Activated T-cell treated with anti-CD3 and anti-CD28 coated beads, Interleukin-2, amount 50 U/mL, for 1 hour (primary cell): ENCODE results near the gene RHOH.
"Not testable (repeated sequence)": the region's sequence is repeated elsewhere in the genome, so short reads cannot be mapped to it uniquely, and the experiment has no call there.

ENCODE experiments used
- DNase-seq: peaks from one replicate; pipeline ENCODE4 v3.0.0-alpha.2; 2020

Gene RHOH, protein sequence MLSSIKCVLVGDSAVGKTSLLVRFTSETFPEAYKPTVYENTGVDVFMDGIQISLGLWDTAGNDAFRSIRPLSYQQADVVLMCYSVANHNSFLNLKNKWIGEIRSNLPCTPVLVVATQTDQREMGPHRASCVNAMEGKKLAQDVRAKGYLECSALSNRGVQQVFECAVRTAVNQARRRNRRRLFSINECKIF

DNA sequence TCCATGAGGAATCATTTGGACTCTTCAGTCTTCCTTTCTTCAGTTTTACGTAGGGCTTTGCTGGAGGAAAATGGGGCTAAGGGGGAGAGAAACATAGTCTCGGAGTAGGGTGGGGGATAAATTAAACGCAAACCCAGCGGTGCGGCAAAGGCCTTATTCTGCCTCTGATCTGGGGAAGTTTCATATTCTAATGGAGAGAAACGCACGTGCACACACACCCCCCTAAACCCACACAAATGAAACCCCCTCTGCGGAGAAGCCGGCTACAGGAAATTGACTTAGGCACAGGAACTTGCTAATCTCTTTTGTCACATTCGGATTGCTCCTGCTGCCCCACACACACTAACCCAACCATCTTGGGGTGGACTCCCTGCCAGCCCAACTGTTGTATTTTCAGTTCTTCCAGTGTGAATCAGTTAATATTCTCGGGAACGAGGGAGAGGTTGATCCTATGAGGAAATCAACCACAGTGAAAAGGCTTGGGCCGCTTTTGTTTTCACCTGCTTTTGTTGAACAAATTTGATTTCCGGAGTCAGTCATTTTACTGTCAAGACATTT, at the start of gene RHOH:
RHOH (plus strand) TSS at position 308 of the 558 bp plus-strand sequence. CDS start 46,356 bp downstream, outside the sequence.
- DNase-seq, result peak; percentile 71

DNA sequence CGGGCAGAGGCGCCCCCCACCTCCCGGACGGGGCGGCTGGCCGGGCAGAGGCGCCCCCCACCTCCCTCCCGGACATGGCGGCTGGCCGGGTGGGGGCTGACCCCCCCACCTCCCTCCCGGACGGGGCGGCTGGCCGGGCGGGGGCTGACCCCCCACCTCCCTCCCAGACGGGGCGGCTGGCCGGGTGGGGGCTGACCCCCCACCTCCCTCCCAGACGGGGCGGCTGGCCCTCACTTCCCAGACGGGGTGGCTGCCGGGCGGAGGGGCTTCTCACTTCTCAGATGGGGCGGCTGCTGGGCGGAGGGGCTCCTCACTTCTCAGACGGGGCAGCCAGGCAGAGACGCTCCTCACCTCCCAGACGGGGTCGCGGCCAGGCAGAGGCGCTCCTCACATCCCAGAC, 49.3 kb upstream of the RHOH start:
- not testable (repeated sequence) for DNase-seq

DNA sequence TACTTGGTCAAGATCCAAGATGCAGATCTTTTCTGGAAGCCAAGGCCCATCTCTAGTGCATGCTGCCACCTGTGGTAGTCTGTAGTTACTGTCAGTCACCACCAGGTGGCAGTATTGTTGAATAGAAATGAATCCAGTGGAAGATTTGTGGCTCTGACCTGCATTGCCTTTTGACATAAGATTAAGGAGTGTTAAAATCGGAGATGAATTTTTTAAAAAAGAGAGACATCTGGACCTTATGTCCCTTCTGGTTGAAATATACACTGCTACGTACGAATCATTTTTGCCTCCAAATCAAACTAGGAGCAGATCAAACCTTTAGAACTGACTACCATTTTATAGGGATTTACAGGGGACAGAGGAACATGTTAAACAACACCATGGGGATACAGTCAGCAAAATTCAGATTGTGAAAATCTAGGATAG, 46.9 kb upstream of the RHOH start:
- DNase-seq, result peak; percentile 51

DNA sequence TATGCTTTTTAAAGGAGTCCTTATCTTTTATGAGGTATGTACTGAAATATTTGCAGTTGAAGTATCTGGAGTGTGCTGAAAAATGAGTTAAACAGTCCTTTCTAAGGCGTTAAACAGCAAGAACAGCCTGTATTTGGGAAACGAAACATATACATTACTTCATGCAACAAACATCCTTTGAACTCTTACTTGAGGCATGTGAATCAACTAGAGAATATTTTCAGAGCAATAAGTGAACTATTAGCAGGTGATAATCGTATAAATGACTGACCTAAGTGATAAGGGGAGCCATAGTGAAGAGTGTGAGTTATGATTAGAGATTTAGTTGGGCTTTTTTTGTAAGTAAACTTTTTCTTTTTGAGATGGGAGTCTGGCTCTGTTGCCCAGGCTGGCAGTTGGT, 45.9 kb upstream of the RHOH start:
- no peak for DNase-seq

DNA sequence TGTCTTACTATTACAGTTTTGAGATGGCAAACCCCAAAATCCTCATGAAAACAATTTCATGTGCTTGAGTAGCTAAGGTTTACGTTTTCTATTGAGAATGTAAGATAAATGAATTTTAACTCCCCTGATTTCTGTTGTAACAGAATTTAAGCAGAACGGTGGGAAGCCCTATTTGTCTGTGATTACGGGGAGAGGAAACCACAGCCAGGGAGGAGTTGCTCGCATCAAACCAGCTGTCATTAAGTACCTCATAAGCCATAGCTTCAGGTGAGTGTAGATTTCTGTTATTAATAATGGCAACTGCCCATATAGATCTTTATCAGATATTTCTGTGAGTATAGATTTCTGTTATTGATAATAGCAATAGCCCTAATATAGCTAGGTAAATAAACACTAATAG, 44.2 kb upstream of the RHOH start:
- DNase-seq, result no peak

DNA sequence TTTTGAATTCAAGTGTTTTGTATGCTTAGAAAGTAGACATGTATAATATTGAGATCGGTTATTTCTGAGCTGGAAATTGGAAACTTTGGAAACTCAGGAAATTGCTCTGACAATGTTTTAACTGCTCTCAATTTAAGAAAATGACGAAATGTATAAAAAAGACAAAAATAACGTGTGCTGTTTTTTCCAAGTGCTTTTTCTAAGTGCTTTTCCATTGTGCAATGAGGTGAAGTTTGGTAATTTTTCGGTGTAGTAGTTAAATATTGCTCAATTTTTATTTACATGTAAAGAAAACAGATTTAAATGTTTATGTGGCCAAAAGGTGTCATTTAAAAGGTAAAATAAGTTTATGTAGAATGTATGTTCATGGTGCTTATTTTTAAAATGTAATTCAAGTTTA, 39.4 kb upstream of the RHOH start:
- DNase-seq, result no peak

DNA sequence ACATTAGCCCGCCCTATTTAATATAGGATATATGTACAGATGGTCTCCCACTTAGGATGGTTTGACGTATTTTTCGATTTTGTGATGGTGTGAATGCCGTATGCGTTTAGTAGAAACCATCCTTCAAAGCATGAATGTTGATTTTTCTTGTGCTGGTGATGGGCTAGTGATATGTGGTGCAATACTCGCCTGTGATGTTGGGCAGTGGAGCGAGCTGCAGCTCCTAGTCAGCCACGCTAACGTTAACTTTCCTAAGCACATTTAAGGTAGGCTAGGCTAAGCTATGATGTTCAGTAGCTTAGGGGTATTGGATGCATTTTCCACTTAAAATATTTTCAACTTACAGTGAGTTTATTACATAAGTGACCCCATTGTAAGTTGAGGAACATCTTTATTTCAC, 36.6 kb upstream of the RHOH start:
- DNase-seq, result no peak

DNA sequence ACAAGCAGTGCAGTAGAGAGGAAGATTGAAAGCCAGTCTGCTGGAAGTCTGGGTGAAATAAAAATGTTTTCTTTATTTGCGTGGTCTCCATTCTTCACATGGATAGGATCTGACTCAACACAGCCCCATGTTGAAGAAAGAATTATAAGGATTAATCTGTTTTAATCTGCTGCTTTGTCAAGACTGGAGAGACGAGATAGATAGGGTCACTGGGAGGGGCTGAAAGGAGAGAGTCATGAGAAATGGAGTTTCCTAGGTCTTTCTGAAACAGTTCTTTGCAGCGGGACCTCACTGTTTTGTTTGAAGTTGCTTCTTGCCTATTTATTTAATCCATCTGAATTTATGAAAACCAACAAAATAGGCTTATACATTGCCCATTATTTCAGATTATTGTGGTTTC, 32.4 kb upstream of the RHOH start:
- DNase-seq, result no peak

DNA sequence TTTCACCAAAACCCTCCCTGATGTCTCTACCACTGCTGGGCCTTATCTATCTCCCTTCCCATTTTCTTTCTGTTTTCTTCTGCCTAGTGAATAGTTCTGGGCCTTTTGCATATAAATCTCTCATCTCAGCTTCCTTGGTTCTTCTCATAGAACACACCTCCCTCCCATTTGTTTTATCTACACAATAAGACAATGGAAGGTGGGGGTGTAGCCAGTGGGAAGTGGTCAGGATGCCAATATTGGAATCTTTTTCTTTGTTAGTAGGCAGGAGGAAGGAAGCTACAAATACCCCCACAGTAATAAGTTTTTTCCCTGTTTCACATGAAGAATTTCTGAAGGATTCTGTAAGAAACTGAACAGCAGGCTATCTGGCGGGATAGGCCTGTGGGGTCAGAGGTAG, 30.9 kb upstream of the RHOH start:
- no peak for DNase-seq

DNA sequence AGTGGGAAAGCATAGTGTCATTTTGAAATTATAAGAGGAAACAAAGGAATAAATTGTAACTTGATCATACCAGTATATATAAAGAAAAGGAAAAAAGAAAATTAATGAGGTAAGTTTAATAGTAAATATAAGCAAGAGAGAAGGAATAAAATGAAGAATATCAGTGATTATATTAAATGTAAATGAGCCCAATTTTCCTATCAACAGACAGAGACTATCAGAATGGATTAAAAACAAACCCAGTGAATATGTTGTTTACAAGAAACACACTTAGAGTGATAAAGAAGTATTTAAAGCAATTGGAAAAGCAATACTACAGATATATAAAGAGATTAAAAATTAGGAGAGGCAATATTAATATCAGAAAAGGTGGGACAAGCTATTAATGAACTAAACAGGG, 28.8 kb upstream of the RHOH start:
- no peak for DNase-seq

DNA sequence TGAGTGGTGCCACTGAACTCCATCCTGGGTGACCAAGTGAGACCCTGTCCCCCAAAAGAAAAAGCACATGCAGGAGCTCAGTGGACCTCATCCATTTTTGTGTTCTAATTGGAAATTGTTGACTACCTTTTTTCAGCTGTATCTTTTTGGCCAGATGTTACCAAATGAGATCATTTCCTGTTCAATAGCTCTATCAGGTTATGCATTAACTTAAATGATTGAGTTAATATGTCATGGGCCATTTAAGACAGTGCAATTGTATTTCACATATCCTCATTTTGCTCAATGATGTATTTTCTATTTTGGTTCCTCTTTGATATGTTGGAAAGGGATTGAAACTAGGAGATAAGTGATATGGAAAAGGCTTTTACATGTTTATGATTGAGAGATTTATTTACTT, 26.2 kb upstream of the RHOH start:
- no peak for DNase-seq

DNA sequence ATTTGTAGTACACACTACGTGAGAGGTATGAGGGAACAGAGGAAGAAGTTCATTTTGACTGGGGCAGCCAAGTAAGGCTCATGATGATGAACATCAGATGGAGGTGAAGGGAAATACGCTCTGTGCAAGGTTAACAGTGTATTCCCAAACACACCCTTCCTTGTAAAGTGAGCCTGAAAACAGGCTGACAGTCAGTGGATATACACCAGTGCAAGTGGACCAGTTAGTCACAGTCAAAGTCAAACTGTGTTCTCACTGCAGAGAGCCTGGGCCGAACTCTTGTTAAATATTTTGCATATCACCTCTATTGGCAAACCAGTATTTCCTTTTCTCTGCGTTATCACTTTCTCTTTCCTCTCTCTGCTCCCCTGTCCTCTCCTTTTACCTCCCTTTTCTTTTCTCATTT, 23.4 kb upstream of the RHOH start:
- no peak for DNase-seq

DNA sequence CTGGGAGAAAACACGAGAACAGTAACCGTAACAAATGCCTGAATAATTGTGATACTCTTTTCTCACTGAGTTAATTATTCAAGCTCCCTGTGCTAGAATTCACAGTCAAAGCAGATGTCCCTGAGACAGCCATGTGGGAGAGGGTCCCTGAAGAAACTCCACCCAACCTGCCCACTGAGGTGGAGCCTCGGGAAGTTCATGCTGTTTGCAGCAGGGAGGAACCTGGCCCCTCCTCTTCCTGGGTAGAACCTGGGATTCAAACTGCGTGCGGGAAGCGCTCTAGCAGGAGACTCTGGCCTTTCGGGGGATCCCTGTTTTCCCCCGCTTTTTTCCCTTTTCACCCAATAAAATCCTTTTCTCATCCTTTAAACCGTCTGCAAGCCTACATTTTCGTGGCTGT, 20.2 kb upstream of the RHOH start:
- no peak for DNase-seq

DNA sequence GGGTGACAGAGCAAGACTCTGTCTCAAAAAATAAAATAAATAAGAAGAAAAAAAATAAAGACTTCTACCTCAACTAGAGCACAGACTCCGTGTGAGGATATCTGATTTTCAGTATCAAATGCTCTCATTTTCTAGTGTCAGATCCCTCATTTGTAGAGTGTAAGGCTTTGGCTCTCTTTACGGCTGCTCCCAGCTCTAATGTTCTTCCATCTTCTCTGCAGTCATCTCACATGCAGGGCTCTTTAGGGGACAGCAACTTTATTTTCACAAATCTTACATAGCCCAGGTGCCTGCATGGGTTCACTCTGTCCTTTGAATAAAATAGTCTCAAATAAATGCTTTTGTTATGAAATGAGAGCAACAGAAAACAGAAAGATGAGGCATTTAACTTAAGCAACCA, 19.2 kb upstream of the RHOH start:
- no peak for DNase-seq

DNA sequence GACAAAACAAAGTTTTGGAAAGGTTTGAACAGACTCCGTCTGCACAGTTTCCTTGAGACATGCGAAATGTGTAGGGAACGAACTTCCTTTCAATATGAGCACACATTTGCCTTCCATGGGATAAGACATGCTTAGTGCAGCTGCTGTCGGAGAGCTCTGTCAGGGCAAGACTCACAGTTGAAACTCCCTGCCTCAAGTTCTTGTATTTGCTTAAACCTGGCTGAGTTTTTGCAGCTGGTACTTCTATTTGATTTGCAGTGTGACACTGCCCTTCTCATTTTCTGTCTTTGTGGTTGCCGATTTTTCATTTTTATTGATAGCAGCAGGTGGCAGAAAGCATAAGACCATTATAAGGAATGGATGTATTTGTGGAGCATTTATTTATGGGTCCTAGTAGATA, 18.2 kb upstream of the RHOH start:
- no peak for DNase-seq

DNA sequence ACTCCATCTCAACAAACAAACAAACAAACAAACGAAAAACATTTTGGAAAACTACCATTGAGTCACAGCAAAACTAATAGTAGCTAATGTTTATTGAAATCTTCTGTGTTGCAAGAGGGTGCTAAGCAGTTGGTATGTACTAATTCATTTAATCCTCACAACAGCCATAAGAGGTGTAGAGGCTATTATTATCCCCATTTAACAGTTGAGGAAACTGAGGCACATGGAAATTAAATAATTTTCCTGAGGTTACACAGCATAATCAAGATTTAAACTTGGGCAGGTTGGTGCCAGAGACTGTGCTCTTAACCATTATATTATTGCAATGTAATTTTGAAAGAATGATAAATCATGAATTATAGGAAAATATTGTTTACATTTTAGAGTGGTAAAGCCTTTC, 17.5 kb upstream of the RHOH start:
- no peak for DNase-seq

DNA sequence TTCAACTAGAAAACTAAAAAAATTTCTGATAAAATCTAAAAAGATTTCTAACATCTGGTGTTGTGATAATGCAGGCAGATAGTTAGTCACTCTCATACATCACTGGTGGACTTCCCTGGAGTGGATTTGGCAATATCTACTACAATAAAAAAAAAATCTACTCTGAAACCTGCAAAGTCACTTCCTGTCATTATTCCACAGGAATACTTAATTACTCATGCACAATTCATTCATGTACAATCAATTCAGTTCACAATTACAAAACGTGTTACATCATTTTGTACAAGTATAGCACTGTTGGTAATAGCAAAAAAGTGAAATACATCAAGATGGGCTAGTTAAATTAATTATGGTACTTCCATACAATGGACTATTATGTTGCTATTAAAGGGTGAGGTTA, 16.5 kb upstream of the RHOH start:
- no peak for DNase-seq

DNA sequence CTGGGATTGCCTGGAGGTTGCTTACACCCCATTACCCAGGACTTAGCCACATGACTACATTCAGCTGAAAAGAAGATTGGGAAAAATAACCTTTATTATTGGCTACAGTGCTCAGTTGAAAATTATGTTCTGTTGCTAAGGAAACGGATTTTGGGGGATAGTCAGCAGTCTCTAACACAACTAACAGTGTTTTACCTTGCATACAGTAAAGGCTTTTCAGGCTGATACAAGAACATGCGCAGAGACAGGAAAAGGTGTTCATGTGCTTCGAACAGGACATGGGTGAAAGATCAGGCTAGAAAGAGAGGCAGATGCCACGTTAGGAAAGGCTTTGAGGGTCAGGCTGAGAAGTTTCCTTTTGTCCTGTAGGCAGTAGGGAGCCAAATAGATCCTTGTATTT, 14.8 kb upstream of the RHOH start:
- no peak for DNase-seq

DNA sequence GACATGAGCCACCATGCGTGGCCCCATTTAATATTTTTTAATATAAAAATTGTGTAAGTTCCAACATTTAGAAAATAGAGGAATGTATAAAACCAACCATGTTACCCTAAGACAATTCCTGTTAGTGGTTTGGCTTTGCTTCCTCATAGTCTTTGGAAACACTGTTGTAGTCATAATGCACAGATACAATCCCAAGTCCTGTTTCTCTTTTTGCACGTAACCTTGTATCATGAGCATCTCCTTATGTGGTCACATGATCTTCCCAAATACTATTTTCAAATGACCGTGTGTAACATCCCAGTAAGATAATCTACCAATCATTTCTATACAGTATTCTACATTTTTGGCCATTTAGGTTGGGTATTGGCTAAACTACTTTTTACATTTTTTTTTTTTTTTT, 13.9 kb upstream of the RHOH start:
- no peak for DNase-seq

DNA sequence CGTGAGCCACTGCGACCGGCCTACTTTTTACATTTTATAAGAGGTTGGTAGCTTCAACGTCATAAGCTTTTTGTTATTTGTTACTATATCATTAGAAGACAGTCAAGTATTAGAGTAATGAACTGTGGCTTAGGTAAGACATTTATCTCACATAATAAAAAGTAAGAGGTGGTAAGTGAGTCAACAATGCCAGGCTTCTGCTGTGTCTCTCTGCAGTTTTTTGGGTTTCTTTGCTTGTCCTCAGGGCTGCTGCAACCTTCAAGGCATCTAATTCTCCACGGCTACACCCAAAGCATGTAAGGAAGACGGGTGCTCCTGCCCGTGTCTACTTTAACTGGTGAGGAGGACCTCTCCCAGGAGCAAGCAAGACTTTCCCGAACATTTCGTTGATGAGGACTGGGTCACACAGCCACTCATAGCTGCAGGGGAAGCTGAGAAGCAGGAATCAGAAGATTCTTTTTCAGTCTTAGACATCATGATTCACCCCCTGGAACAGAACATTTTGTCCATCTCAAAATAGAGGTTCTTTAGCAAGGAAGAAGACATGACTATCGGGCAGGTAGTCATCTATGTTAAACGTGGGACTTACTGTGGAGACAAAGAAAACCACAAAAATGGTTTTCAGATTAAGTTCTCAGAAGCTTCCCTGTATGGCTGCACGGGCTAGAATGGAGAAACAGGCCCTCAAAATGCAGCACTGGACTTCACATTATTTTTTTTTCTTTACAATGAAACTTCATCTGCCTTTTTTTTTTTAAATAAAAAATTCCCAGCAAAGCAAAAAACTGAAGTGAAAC, 13.0 kb upstream of the RHOH start:
- DNase-seq, result no peak

DNA sequence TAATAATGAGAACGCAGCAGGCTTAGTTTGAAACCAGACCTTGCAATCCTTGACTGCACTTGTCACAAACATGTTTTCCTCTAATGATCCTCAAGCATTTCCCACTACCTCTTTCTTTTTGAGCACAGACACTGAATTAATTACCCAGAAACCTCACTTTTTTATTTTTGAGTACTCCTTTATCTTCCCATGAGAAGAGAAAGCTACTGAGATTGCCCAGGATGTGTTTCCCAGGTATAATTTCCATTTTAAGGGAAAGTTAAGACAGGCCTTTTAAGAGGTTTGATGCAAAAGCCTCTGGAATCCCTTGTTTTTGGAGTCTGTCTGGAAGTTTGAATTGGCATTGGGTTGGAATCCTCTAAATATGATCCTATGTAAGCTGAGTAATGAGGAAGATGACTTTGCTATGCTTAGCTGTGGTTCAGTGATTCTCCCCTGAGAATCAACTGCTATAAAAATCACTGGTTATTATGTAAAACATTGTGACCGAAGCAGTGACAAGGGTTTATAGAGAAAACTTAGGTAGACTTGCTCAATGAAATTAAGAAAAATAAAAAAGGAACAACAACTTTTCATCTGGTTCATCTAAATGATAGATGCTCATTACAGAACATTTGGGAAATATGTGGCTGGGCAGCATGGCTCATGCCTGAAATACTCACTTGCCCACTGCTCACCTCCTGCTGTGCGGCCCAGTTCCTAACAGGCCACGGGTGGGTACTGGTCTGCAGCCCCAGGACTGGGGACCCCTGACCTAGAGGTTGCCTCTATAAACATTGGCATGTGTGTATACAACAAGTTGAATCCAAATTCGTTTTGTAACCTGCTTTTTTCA, 10.8 kb upstream of the RHOH start:
- DNase-seq, result no peak

DNA sequence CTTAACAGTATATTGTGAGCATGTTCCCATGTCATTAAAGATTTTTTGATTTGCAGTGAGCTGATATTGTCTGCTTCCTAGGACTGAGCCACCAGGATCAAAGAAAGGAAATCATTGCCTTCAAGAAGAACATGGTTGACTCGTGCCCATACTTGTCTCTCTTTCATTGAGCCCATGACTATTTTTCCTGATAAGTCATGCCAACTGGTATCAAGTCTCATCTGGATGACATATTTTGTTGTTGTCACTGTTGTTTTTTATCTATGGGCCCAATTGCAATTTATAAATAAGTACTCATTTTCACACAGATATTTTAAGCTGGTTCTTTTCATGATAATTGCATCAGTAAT, 10.2 kb upstream of the RHOH start:
- DNase-seq, result no peak

DNA sequence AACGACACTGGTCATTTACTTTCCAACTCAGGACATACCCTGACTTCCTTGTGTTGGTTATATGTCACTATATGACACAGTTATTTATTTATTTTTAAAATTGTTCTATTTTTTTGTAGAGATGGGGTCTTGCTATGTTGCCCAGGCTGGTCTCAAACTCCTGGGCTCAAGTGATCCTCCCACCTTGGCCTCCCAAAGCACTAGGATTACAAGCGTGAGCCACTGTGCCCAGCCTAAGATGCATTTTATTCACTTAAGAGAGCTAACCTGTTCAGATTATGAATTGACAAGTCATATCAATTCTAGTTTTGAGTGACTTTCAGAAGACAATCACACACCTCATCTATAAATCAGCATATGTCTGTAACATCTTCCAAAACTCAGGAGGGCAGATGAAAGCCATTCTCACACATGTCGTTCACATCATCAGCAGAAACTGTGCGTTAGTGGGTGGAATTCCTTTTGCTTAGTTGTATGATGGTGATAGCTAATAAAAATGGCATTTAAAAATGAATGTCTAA, 9.4 kb upstream of the RHOH start:
- DNase-seq, result no peak

DNA sequence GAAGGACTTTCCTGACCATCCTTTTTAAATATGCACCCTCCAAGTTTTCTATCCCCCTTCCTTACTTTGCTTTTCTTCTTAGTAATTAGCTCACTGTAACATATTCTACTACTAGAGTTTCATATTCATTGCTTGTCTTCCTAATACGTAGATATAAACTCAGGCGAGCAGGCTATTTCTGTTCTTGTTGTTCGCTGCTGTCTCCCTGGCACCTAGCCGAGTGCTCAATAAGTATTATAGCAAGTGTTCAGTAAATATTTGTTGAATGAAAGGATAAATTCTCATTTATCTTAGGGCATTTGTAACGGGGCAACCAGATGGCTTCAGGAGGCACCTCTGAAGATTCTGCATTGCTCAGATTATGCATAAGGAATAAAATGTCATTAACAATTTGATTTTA, 6.8 kb upstream of the RHOH start:
- DNase-seq, result no peak
